HepG2 (cell line): ENCODE results near the gene DGCR8. TPM values are rescaled to one million over a fixed set of nuclear protein-coding genes. Genes with fewer than 3 reads are reported as not detected.

ENCODE experiments used
- ATAC-seq: fragments of 200-7000 bp; cut with Tn5 transposase; 3 replicates; pipeline ENCODE4 v1.9.1; 2020; ENCODE audit warnings: mild to moderate bottlenecking, moderate library complexity
- BruUV-seq: library from RNA; stranded (reverse); fragments of 400-500 nt; replicated peaks from 2 replicates; lab custom pipeline; 2021; lab: Mats Ljungman, UMichigan
- CTCF ChIA-PET: fragments of 300-600 bp; formaldehyde crosslinking; extraction: SDS; loops from one replicate; lab custom pipeline; 2021; ENCODE audit warnings: low total read pairs, inconsistent platforms, low intra/inter-chr PET ratio; lab: Yijun Ruan, JAX
- POLR2A ChIA-PET: fragments of 350-600 bp; sonication (Branson Sonifier 250); formaldehyde crosslinking; loops from one replicate; lab custom pipeline; 2020; ENCODE audit warnings: antibody characterized with exemption, inconsistent platforms; lab: Yijun Ruan, JAX
- DNase-seq: peaks from one replicate; pipeline ENCODE4 v3.0.0-alpha.2; 2015; ENCODE audit warnings: low spot score
- FAIRE-seq: peaks from 3 replicates; lab custom pipeline; 2011; peaks lifted over from hg19 to GRCh38; lab: Jason Lieb, UNC
- H2AFZ ChIP-seq: one replicate; pipeline ENCODE4 v1.6.1; 2011; ENCODE audit warnings: low read length, inconsistent platforms
- H3K27ac ChIP-seq: fragments of 300-600 bp; 3 replicates; pipeline ENCODE4 v1.8.0; 2011; ENCODE audit warnings: mixed run types, mild to moderate bottlenecking, mixed read lengths, low read length, inconsistent platforms; ENCODE audit not compliant: insufficient read depth; ENCODE audit errors: extremely low read length
- H3K27me3 ChIP-seq, 2 experiments: fragments of 200-600 bp in 1 of 2; 2 replicates in 1 of 2; 3 replicates in 1 of 2; pipeline versions ENCODE4 v1.6.0 to v1.8.0; 2011; ENCODE audit warnings: low read length in 2 of 2, mild to moderate bottlenecking in 2 of 2, moderate library complexity in 2 of 2, inconsistent platforms in 1 of 2; ENCODE audit not compliant: insufficient read depth in 2 of 2, control insufficient read depth in 1 of 2
- H3K36me3 ChIP-seq, 2 experiments: fragments of 200-600 bp in 1 of 2; replicated peaks in 1 of 2; 2 replicates in 1 of 2; 3 replicates in 1 of 2; pipeline versions ENCODE4 v1.5.1 to v1.8.0; 2011; ENCODE audit warnings: low read length in 2 of 2, inconsistent platforms in 1 of 2; ENCODE audit not compliant: insufficient read depth in 2 of 2, control insufficient read depth in 1 of 2
- H3K4me1 ChIP-seq: 2 replicates; pipeline ENCODE4 v1.5.1; 2012; ENCODE audit warnings: low read length, inconsistent platforms; ENCODE audit not compliant: insufficient read depth
- H3K4me2 ChIP-seq: 2 replicates; pipeline ENCODE4 v1.6.0; 2011; ENCODE audit warnings: low read depth, low read length, inconsistent platforms
- H3K4me3 ChIP-seq, 3 experiments: fragments of 200-600 bp in 1 of 3; sonication (generic), shearing (Covaris generic) in 1 of 3; replicated peaks in 1 of 3; 2 replicates each; pipeline ENCODE4 v1.5.1; 2011 to 2016; ENCODE audit warnings: low read length in 3 of 3, inconsistent platforms in 2 of 3, low read depth in 2 of 3, mild to moderate bottlenecking in 2 of 3, control low read depth in 1 of 3, mixed read lengths in 1 of 3; ENCODE audit not compliant: insufficient read depth in 1 of 3
- H3K79me2 ChIP-seq: one replicate; pipeline ENCODE4 v1.6.1; 2011; ENCODE audit warnings: low read length, inconsistent platforms; ENCODE audit not compliant: insufficient read depth
- H3K9ac ChIP-seq: 2 replicates; pipeline ENCODE4 v1.6.0; 2011; ENCODE audit warnings: mild to moderate bottlenecking, low read depth, low read length, inconsistent platforms; ENCODE audit not compliant: insufficient read depth
- H3K9me3 ChIP-seq: 2 replicates; pipeline ENCODE4 v1.5.1; 2012; ENCODE audit warnings: mild to moderate bottlenecking, low read length
- H4K20me1 ChIP-seq: 2 replicates; pipeline ENCODE4 v1.6.0; 2011; ENCODE audit warnings: inconsistent platforms, mild to moderate bottlenecking, low read length, moderate library complexity; ENCODE audit not compliant: insufficient read depth
- ATM ChIP-seq: fragments of 450-650 bp; IDR thresholded peaks from 2 replicates; pipeline ENCODE4 v1.7.1; 2017; ENCODE audit warnings: mild to moderate bottlenecking, borderline replicate concordance
- EP300 ChIP-seq, 3 experiments: sonication (generic) in 1 of 3; formaldehyde crosslinking in 1 of 3; IDR thresholded peaks; 2 replicates each; pipeline versions ENCODE4 v1.5.1 to v1.6.1; 2011 to 2020; ENCODE audit warnings: low read depth in 2 of 3, low read length in 2 of 3, borderline replicate concordance in 1 of 3, improper control_type of control experiment in 1 of 3, mild to moderate bottlenecking in 1 of 3, missing genetic modification reagents in 1 of 3, moderate library complexity in 1 of 3
- RBM22 ChIP-seq: fragments of 200-400 bp; formaldehyde crosslinking; optimal IDR thresholded peaks from 2 replicates; pipeline ENCODE3; 2017; ENCODE audit warnings: mild to moderate bottlenecking, low read length, moderate library complexity
- ZNF335 ChIP-seq: sonication (generic); formaldehyde crosslinking; IDR thresholded peaks from 2 replicates; pipeline ENCODE4 v1.4.0; 2020; ENCODE audit warnings: missing genetic modification reagents
- WGBS: methylation state at CpG from one replicate; pipeline ENCODE4 v1.1.6; 2017; ENCODE audit warnings: low lambda C conversion rate; 5-methylcytosine and 5-hydroxymethylcytosine counted together
- in situ Hi-C: cut with HindIII; loops from 2 replicates; pipeline ENCODE4 v1.10.0; 2017; ENCODE audit warnings: low pct_unique_long_range_greater_than_20kb; ENCODE audit not compliant: extremely low pct_ligation_motif_present
- intact Hi-C: fragments of 100-400 bp; cut with micrococcal nuclease; formaldehyde crosslinking; loops from one replicate; pipeline ENCODE4 v1.10.0; 2022; ENCODE audit not compliant: unreplicated experiment
- polyA plus RNA-seq, 8 experiments: library from polyadenylated mRNA; depleted of rRNA in 3 of 8; stranded (reverse) in 7 of 8; unstranded in 1 of 8; fragments of >200 nt; fragmentation: Illumina TruSeq in 4 of 8; extraction: Trizol in 4 of 8; gene quantifications; 2 replicates each; pipeline versions ENCODE4 v1.2.1 to v1.2.3, GENCODE V29; 2011 to 2016; ENCODE audit warnings: low read depth in 4 of 8, missing spikeins in 1 of 8, mixed read lengths in 1 of 8; ENCODE audit not compliant: insufficient read depth in 1 of 8
- total RNA-seq, 5 experiments: library from RNA; depleted of rRNA; stranded (reverse); fragments of >200 nt; fragmentation: Illumina TruSeq; extraction: Trizol; gene quantifications; 2 replicates each; pipeline ENCODE4 v1.2.3, GENCODE V29; 2016; ENCODE audit warnings: low read depth in 1 of 5
- TF ChIP-seq, protein P1 (sequence below): sonication (generic); formaldehyde crosslinking; conservative IDR thresholded peaks from 2 replicates; pipeline ENCODE4 v1.4.0; 2020; ENCODE audit warnings: missing genetic modification reagents

DGCR8 gene
- total and polyA plus RNA-seq, 2 of the 13 experiments (the other 11 are each of a cell fraction or from before 2014, with no cell fraction given): 10.2 to 23.2 TPM

DNA sequence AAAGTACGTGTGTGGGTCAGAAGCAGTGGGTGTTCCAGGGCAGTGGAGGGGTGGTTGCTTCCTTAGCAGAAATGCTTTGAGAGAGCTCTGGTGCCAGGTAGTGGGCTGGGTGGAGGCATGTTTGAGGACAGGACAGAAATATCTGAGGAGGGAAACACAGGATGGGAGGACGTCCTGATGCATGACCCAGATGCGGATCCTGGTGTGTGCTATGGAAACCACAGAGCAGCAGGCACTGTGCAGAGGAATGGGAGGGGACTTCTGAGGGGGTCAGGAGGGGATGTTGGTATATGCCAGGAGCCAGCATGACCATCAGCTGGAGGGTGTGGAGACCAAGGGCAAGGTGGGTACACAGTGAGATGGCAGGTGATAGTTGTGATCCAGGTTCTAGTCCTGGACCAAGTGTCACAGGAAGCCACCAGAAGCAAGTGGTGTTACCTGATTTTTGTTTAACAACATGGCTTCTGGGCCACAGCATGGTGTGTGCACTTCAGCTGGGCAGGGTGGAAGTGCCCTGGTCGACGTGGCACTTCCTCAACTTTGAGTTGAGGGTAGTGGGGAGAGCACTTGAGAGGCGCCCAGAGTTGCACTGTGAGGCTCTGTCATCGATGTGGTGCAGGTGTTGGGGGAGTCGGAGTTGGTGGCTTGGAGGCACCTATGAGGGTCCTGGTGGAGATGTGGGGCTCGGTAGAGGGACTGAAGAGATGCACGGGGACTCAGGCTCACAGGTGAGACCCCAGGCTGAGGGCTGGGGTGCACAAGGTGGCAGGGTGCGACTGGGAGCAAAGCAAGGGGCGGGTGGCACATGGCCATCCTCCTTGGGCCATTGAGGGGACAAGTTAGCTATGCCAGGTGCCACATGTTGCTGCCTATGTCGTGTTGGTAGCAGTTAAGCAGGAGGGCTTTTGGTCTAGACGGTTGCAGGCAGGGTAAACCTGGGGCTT lies 7.5 kb downstream of the DGCR8 start:
- Histone ChIP-seq H3K9ac (no peak overlapping the region), H3K4me2 (no peak overlapping the region), H3K27me3 (no peaks in the 10 kb centered on the region), H3K79me2 (peaks cover 44% of the 10 kb centered on the region), H3K36me3 (peaks cover 60 to 78% of the 10 kb centered on the region in 2 experiments), H4K20me1 (peaks cover 13% of the 10 kb centered on the region; the same call in 1 of the 2 replicates), H3K9me3 (no peaks in the 10 kb centered on the region), H3K4me1 (peaks cover 31% of the 10 kb centered on the region), H3K27ac (no peak overlapping the region), H2AFZ (no peak overlapping the region), H3K4me3 (no peak overlapping the region)
- no peak for ATAC-seq
- FAIRE-seq: no peak
- no peak for DNase-seq
- CTCF ChIA-PET: no interaction called here
- TF ChIP-seq ZNF335: no peak
- TF ChIP-seq, protein P1, sequence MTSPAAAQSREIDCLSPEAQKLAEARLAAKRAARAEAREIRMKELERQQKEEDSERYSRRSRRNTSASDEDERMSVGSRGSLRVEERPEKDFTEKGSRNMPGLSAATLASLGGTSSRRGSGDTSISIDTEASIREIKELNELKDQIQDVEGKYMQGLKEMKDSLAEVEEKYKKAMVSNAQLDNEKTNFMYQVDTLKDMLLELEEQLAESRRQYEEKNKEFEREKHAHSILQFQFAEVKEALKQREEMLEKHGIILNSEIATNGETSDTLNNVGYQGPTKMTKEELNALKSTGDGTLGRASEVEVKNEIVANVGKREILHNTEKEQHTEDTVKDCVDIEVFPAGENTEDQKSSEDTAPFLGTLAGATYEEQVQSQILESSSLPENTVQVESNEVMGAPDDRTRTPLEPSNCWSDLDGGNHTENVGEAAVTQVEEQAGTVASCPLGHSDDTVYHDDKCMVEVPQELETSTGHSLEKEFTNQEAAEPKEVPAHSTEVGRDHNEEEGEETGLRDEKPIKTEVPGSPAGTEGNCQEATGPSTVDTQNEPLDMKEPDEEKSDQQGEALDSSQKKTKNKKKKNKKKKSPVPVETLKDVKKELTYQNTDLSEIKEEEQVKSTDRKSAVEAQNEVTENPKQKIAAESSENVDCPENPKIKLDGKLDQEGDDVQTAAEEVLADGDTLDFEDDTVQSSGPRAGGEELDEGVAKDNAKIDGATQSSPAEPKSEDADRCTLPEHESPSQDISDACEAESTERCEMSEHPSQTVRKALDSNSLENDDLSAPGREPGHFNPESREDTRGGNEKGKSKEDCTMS (CRISPR knock-in tag): no peak
- TF ChIP-seq EP300 (IDR thresholded peaks at IDR 0.05; ENCODE audit: low read depth in 2 of 2, low read length in 2 of 2): no peak
- TF ChIP-seq EP300 (CRISPR knock-in tag; IDR thresholded peaks at IDR 0.05; ENCODE audit: borderline replicate concordance): no peak
- peak; percentile 1 for TF ChIP-seq RBM22
- no peak for TF ChIP-seq ATM
- WGBS: 97% methylated on average over 13 of the region's 14 CpGs
- BruUV-seq: no TSS peak
- in situ Hi-C loops (no loop called here), intact Hi-C loops (no loop called here)
- POLR2A ChIA-PET: no interaction called here
